Endothelial cell of umbilical vein (primary cell): ENCODE results near the gene KRT77. TPM values are rescaled to one million over a fixed set of nuclear protein-coding genes. Genes with fewer than 3 reads are reported as not detected.

Experiments
- BruUV-seq: library from RNA; stranded (reverse); fragments of 400-500 nt; replicated peaks from 2 replicates; lab custom pipeline; 2021; lab: Mats Ljungman, UMichigan
- CTCF ChIA-PET: fragments of 300-600, 350-600 bp; sonication (Branson Sonifier 250); formaldehyde crosslinking; loops from one replicate; lab custom pipeline; 2021; ENCODE audit warnings: antibody characterized with exemption, inconsistent platforms; lab: Charles Lee
- POLR2A ChIA-PET: fragments of 300-600, 350-600 bp; sonication (Branson Sonifier 250); formaldehyde crosslinking; loops from one replicate; lab custom pipeline; 2021; ENCODE audit warnings: antibody characterized with exemption, inconsistent platforms; lab: Charles Lee
- DNase-seq: peaks from one replicate; pipeline ENCODE4 v3.0.0-alpha.2; 2011; ENCODE audit warnings: low read depth, low spot score
- FAIRE-seq: peaks from 2 replicates; lab custom pipeline; 2011; peaks lifted over from hg19 to GRCh38; lab: Jason Lieb, UNC
- H2AFZ ChIP-seq: 2 replicates; pipeline ENCODE4 v1.6.0; 2012; ENCODE audit warnings: low read depth, low read length, control low read depth, inconsistent platforms
- H3K27ac ChIP-seq: 2 replicates; pipeline ENCODE4 v1.5.1; 2011; ENCODE audit warnings: low read depth, mild to moderate bottlenecking, control low read depth, low read length, moderate library complexity; ENCODE audit not compliant: insufficient read depth
- H3K27me3 ChIP-seq, 2 experiments: 2 replicates each; pipeline versions ENCODE4 v1.6.0 to v1.6.1; 2011; ENCODE audit warnings: low read length in 2 of 2, mixed read lengths in 1 of 2; ENCODE audit not compliant: control insufficient read depth in 2 of 2, insufficient read depth in 2 of 2
- H3K36me3 ChIP-seq, 2 experiments: 2 replicates in 1 of 2; 3 replicates in 1 of 2; pipeline ENCODE4 v1.5.1; 2011; ENCODE audit warnings: low read length in 2 of 2, mild to moderate bottlenecking in 1 of 2, moderate library complexity in 1 of 2; ENCODE audit not compliant: control insufficient read depth in 2 of 2, insufficient read depth in 2 of 2; ENCODE audit errors: extremely low read depth in 1 of 2
- H3K4me1 ChIP-seq: 3 replicates; pipeline ENCODE4 v1.5.1; 2011; ENCODE audit warnings: mild to moderate bottlenecking, low read length; ENCODE audit not compliant: control insufficient read depth, insufficient read depth; ENCODE audit errors: extremely low read depth
- H3K4me2 ChIP-seq: 2 replicates; pipeline ENCODE4 v1.6.1; 2011; ENCODE audit warnings: low read length, control low read depth, mixed read lengths; ENCODE audit not compliant: insufficient read depth
- H3K4me3 ChIP-seq, 3 experiments: fragments of 200-600 bp in 1 of 3; sonication (generic), shearing (Covaris generic) in 1 of 3; replicated peaks in 1 of 3; 2 replicates each; pipeline ENCODE4 v1.5.1; 2011 to 2016; ENCODE audit warnings: control low read depth in 3 of 3, low read length in 3 of 3, mild to moderate bottlenecking in 2 of 3, inconsistent platforms in 1 of 3, low read depth in 1 of 3, moderate library complexity in 1 of 3; ENCODE audit not compliant: insufficient read depth in 1 of 3
- H3K79me2 ChIP-seq: 2 replicates; pipeline ENCODE4 v1.6.0; 2012; ENCODE audit warnings: low read length, inconsistent platforms; ENCODE audit not compliant: control insufficient read depth, insufficient read depth
- H3K9ac ChIP-seq: replicated peaks from 2 replicates; pipeline ENCODE3; 2011; ENCODE audit warnings: low read length, control low read depth; ENCODE audit not compliant: insufficient read depth; ENCODE audit errors: extremely low read depth
- H3K9me1 ChIP-seq: replicated peaks from 3 replicates; pipeline ENCODE4 v1.6.0; 2011; ENCODE audit warnings: mild to moderate bottlenecking, low read length; ENCODE audit not compliant: control insufficient read depth, insufficient read depth; ENCODE audit errors: extremely low read depth
- H3K9me3 ChIP-seq: replicated peaks from 2 replicates; pipeline ENCODE4 v1.5.1; 2012; ENCODE audit warnings: low read length, inconsistent platforms; ENCODE audit not compliant: control insufficient read depth, insufficient read depth
- H4K20me1 ChIP-seq: replicated peaks from 2 replicates; pipeline ENCODE3; 2011; ENCODE audit warnings: mild to moderate bottlenecking, low read length; ENCODE audit not compliant: control insufficient read depth, insufficient read depth; ENCODE audit errors: extremely low read depth
- CTCF ChIP-seq, 2 donors: IDR thresholded peaks; 1 replicate in 1 of 2; 2 replicates in 1 of 2; pipeline ENCODE4 v1.5.1; 2011; ENCODE audit warnings: low read length in 2 of 2, mild to moderate bottlenecking in 2 of 2, moderate library complexity in 2 of 2, control low read depth in 1 of 2, inconsistent platforms in 1 of 2, low read depth in 1 of 2; ENCODE audit not compliant: insufficient read depth in 1 of 2; ENCODE audit errors: extremely low read depth in 1 of 2
- EZH2 ChIP-seq: IDR thresholded peaks from 2 replicates; pipeline ENCODE4 v1.6.1; 2012; ENCODE audit warnings: borderline replicate concordance, low read depth, mild to moderate bottlenecking, moderate library complexity, low read length, inconsistent platforms; ENCODE audit not compliant: severe bottlenecking
- FOS ChIP-seq: IDR thresholded peaks from 2 replicates; pipeline ENCODE4 v1.6.1; 2011; ENCODE audit warnings: mild to moderate bottlenecking, low read length, moderate library complexity, borderline replicate concordance; ENCODE audit not compliant: insufficient read depth
- GATA2 ChIP-seq: IDR thresholded peaks from 2 replicates; pipeline ENCODE4 v1.7.0; 2011; ENCODE audit warnings: low read depth, mild to moderate bottlenecking, moderate library complexity, mixed read lengths, low read length; ENCODE audit not compliant: insufficient read length, insufficient read depth
- JUN ChIP-seq: IDR thresholded peaks from 2 replicates; pipeline ENCODE4 v1.6.1; 2011; ENCODE audit warnings: borderline replicate concordance, low read depth; ENCODE audit not compliant: insufficient read length, insufficient read depth
- MYC ChIP-seq: IDR thresholded peaks from one replicate; pipeline ENCODE4 v1.6.1; 2011; ENCODE audit warnings: mild to moderate bottlenecking, low read depth, low read length
- POLR2A ChIP-seq: IDR thresholded peaks from 2 replicates; pipeline ENCODE4 v1.6.1; 2012; ENCODE audit warnings: low read depth, mild to moderate bottlenecking, control low read depth, low read length
- POLR2AphosphoS5 ChIP-seq: IDR thresholded peaks from 2 replicates; pipeline ENCODE4 v1.6.1; 2012; ENCODE audit warnings: low read depth, mild to moderate bottlenecking, control low read depth, low read length, moderate library complexity; ENCODE audit not compliant: insufficient read depth
- dilution Hi-C: fragments of 300-500 bp; cut with MboI; formaldehyde crosslinking; loops from one replicate; pipeline ENCODE4 v1.15.0; 2019; ENCODE audit warnings: low sequenced_read_pairs; ENCODE audit not compliant: extremely low pct_ligation_motif_present
- intact Hi-C: fragments of 100-400 bp; cut with micrococcal nuclease; formaldehyde crosslinking; loops from one replicate; pipeline ENCODE4 v1.10.0; 2022
- polyA plus RNA-seq, 4 experiments: library from polyadenylated mRNA; depleted of rRNA in 3 of 4; stranded (reverse) in 3 of 4; unstranded in 1 of 4; fragments of >200 nt; gene quantifications; 2 replicates each; pipeline versions ENCODE4 v1.2.1 to v1.2.3, GENCODE V29; 2011 to 2012; ENCODE audit warnings: missing spikeins in 1 of 4
- total RNA-seq: library from RNA; stranded (reverse); gene quantifications from 2 replicates; pipeline ENCODE4 v1.2.3, GENCODE V29; 2021
- TF ChIP-seq, protein P1 (sequence below): IDR thresholded peaks from 2 replicates; pipeline ENCODE4 v1.6.1; 2011; ENCODE audit not compliant: insufficient read depth, insufficient read length

Gene KRT77
- total and polyA plus RNA-seq, 2 donors (not counting 3 experiments of a cell fraction or from before 2014, with no cell fraction given): not detected

- ChIA-PET CTCF (interaction anchor here (0.8 kb wide), 1 partner anchor 138 kb away, joined by 3 read pairs; no protein-coding TSS in a partner anchor), POLR2A (no interaction called here)
- Histone ChIP-seq H3K36me3 (no peaks in the 10 kb centered on the region), H3K9me1 (no peaks in the 10 kb centered on the region), H4K20me1 (no peaks in the 10 kb centered on the region), H3K27ac (no peak overlapping the region), H3K9me3 (no peaks in the 10 kb centered on the region), H3K79me2 (no peaks in the 10 kb centered on the region), H3K4me3 (no peak overlapping the region), H3K4me2 (no peak overlapping the region), H3K27me3 (no peaks in the 10 kb centered on the region), H2AFZ (no peak overlapping the region), H3K4me1 (no peaks in the 10 kb centered on the region), H3K9ac (no peak overlapping the region)
- DNase-seq (no peak), FAIRE-seq (no peak)
- dilution Hi-C loops (no loop called here), intact Hi-C loops (no loop called here)
- no TSS peak for BruUV-seq
- TF ChIP-seq GATA2: no peak
- no peak for TF ChIP-seq FOS
- TF ChIP-seq EZH2: no peak
- TF ChIP-seq JUN: no peak
- TF ChIP-seq POLR2AphosphoS5: no peak
- TF ChIP-seq POLR2A: no peak
- TF ChIP-seq, protein P1, sequence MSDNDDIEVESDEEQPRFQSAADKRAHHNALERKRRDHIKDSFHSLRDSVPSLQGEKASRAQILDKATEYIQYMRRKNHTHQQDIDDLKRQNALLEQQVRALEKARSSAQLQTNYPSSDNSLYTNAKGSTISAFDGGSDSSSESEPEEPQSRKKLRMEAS: no peak
- no peak for TF ChIP-seq CTCF (IDR thresholded peaks at IDR 0.05; ENCODE audit: extremely low read depth in 1 of 2, insufficient read depth in 1 of 2, low read depth in 1 of 2, low read length in 2 of 2)
- no peak for TF ChIP-seq MYC
These were observed 23.7 kb upstream of the KRT77 start for GRCh38 chr12:52727037-52727436.
